Stimulated activated naive CD8-positive, alpha-beta T cell treated with anti-CD3 and anti-CD28 coated beads, Interleukin-15, Interleukin-2, amounts not matched to agents 100 ng/mL and 50 ng/mL, for 24 hours (primary cell): ENCODE results near the gene UQCRC1.

ENCODE experiments used
- H3K27ac Mint-ChIP-seq: one replicate; pipeline ENCODE4 v1.8.0; 2021; ENCODE audit warnings: mild to moderate bottlenecking, mixed read lengths
- H3K27me3 Mint-ChIP-seq: one replicate; pipeline ENCODE4 v1.8.0; 2021; ENCODE audit warnings: mixed read lengths
- H3K36me3 Mint-ChIP-seq: one replicate; pipeline ENCODE4 v1.8.0; 2021; ENCODE audit warnings: low read depth, mixed read lengths
- H3K4me1 Mint-ChIP-seq: one replicate; pipeline ENCODE4 v1.8.0; 2021; ENCODE audit warnings: low read depth, mixed read lengths
- H3K4me3 Mint-ChIP-seq: one replicate; pipeline ENCODE4 v1.8.0; 2021; ENCODE audit warnings: mild to moderate bottlenecking, mixed read lengths
- H3K9me3 Mint-ChIP-seq: one replicate; pipeline ENCODE4 v1.8.0; 2021; ENCODE audit warnings: mixed read lengths

The UQCRC1 gene

DNA sequence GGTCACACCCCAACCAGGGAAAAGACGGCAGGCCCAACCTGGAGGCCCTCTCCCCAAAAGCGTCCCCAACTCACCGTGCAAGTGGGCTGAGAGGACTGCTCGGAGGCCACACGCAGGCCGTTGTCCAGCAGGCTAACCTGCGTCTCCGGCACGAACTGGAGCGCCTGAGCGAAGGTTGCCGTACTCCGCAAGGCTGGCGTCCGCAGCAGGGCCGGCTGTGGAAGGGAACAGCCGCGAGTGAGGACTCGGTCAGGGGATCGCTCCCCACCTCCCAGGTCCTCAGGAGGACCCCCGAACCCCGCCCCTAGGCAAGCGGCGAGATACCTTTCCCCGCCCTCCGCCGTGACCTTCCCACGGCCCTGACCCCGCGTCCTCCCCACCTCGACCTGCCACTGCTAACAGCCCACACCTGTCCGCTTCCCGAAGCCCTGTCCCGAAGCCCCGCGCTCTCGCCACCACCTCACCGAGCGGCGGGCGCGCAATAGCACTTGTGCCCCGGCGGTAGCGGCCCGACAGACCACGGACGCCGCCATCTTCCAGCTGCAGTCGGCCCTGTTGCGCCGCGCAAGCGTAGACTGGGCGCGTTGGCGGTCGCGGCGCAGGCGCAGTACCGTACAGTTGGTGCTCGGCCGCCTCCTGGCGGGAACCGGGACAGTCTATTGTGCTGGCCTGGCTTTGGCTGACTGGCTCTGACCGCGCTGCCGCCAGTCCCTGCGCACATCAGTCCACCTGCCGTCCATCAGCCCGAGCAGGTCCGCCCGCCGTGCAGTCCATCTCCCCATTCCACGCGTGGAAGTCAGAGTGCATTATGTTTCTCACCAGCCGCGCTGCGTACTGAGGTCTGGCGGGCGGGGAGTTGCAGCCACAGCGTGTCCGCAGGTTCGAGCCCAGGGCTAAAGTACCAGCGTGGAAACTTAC lies at the start of gene UQCRC1:
UQCRC1 (minus strand) TSS at position 559 of the 918 bp plus-strand sequence; CDS start at position 533, 26 bp downstream.
- peaks cover 35% of the 10 kb centered on the region for H3K36me3 Mint-ChIP-seq
- H3K27me3 Mint-ChIP-seq, result no peaks in the 10 kb centered on the region
- no peaks in the 10 kb centered on the region for H3K9me3 Mint-ChIP-seq
- H3K27ac Mint-ChIP-seq, result peak within 1 kb of the TSS; percentile 96
- H3K4me3 Mint-ChIP-seq, result peak within 1 kb of the TSS; percentile 97
- peaks cover 27% of the 10 kb centered on the region for H3K4me1 Mint-ChIP-seq

GRCh38 chr3:48656841-48657281 lies 47.4 kb upstream of the UQCRC1 start:
- peak overlapping the region; percentile 77 for H3K4me3 Mint-ChIP-seq
- H3K27me3 Mint-ChIP-seq, result peaks cover 12% of the 10 kb centered on the region
- H3K36me3 Mint-ChIP-seq, result no peaks in the 10 kb centered on the region
- peak overlapping the region; percentile 83 for H3K27ac Mint-ChIP-seq
- no peaks in the 10 kb centered on the region for H3K9me3 Mint-ChIP-seq
- H3K4me1 Mint-ChIP-seq, result peaks cover 24% of the 10 kb centered on the region

- Mint-ChIP-seq H3K9me3 (no peaks in the 10 kb centered on the region), H3K4me1 (peaks cover 21% of the 10 kb centered on the region), H3K27me3 (peaks cover 12% of the 10 kb centered on the region), H3K27ac (peak overlapping the region; percentile 88), H3K36me3 (no peaks in the 10 kb centered on the region), H3K4me3 (peak overlapping the region; percentile 77)
Measured at GRCh38 chr3:48656061-48656840, 46.8 kb upstream of the UQCRC1 start.

GRCh38 chr3:48655606-48656005 lies 46.2 kb upstream of the UQCRC1 start:
- no peaks in the 10 kb centered on the region for H3K9me3 Mint-ChIP-seq
- H3K4me3 Mint-ChIP-seq, result peak overlapping the region; percentile 77
- peaks cover 21% of the 10 kb centered on the region for H3K4me1 Mint-ChIP-seq
- peak overlapping the region; percentile 88 for H3K27ac Mint-ChIP-seq
- H3K27me3 Mint-ChIP-seq, result peaks cover 8% of the 10 kb centered on the region
- H3K36me3 Mint-ChIP-seq, result no peaks in the 10 kb centered on the region

DNA sequence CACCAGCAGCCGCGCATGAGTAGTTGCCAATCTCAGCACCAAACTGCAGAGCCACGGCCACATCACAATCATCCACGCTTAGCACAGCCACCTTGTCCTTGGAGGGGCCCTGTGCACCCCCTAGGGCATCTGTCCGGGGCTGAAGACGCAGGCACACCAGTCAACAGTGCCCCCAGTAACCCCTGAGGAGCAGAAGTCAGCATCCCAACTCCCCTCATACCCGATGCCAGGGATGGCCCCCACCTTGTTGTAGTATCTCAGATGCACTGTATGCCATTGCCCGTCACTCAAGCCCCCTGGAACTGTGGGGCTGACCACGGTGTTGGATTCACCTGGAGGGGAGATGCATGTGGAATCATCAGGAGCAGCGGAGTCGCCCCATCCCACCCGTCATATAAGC lies 45.6 kb upstream of the UQCRC1 start:
- H3K27me3 Mint-ChIP-seq, result peaks cover 4% of the 10 kb centered on the region
- H3K9me3 Mint-ChIP-seq, result no peaks in the 10 kb centered on the region
- peaks cover 21% of the 10 kb centered on the region for H3K4me1 Mint-ChIP-seq

GRCh38 chr3:48652923-48653715 lies 43.7 kb upstream of the UQCRC1 start:
- H3K4me1 Mint-ChIP-seq, result peaks cover 21% of the 10 kb centered on the region
- H3K27ac Mint-ChIP-seq, result no peak overlapping the region
- H3K4me3 Mint-ChIP-seq, result no peak overlapping the region
- H3K9me3 Mint-ChIP-seq, result no peaks in the 10 kb centered on the region
- no peaks in the 10 kb centered on the region for H3K36me3 Mint-ChIP-seq
- H3K27me3 Mint-ChIP-seq, result no peaks in the 10 kb centered on the region

More for the DNA sequence above, 45.6 kb upstream of the UQCRC1 start:
- Mint-ChIP-seq H3K4me3 (peak overlapping the region; percentile 77), H3K27ac (peak overlapping the region; percentile 88), H3K36me3 (no peaks in the 10 kb centered on the region)

- Mint-ChIP-seq H3K9me3 (no peaks in the 10 kb centered on the region), H3K4me3 (no peak overlapping the region), H3K36me3 (no peaks in the 10 kb centered on the region), H3K4me1 (peaks cover 16% of the 10 kb centered on the region), H3K27ac (no peak overlapping the region), H3K27me3 (no peaks in the 10 kb centered on the region)
Measured at GRCh38 chr3:48651771-48652170, 42.3 kb upstream of the UQCRC1 start.

DNA sequence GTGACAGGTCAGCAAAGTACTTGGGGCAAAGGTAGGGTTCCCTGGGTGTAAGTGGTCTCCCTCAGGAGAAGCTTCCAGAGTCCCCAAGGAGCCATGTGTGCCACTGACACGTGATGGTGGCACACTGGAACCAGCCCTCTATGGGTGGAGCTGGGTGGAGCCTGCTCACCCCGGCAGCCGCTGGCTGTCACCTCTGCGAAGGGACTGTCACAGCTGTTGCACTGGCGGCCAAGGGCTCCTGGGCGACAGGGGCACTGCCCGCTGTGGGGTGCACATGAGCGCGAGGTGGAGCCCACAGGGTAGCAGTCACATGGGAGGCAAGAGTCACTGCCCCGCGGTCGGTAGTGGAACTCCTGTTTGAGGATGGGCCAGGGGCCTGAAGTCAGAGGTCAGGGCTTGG lies 41.3 kb upstream of the UQCRC1 start:
- no peak overlapping the region for H3K4me3 Mint-ChIP-seq
- peaks cover 10% of the 10 kb centered on the region for H3K4me1 Mint-ChIP-seq
- H3K36me3 Mint-ChIP-seq, result no peaks in the 10 kb centered on the region
- H3K27me3 Mint-ChIP-seq, result no peaks in the 10 kb centered on the region
- H3K9me3 Mint-ChIP-seq, result no peaks in the 10 kb centered on the region
- no peak overlapping the region for H3K27ac Mint-ChIP-seq

DNA sequence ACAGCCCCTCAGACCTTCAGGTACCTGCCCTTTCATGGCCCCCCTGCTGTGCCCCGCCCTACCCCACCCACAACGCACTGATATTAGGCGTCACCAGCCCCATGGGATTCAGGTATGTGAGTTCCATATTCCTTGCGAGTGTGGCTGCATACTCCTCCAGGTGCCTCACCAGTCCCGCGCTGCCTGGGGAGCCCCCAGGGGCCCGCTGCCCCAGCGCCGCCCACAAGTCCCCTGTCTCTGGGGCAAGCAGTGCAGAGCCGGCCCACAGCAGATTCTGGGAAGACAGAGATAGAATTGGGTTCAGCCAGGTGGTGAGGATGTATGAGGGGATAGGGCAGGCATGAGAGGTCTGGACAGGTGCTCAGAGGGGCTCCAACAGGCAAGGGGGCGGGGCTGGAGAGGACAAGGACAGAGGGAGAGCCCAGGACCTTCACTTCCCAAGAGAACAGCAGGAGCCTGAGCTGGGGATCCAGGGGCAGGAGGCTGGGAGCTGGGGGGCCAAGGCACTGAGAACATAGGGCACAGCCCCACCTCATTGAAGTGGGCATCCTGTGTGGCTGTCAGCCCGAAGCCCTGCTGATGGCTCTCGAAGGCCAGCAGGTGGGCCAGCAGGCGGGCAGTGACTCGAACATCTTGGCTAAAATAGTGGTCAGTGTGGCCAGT lies 38.9 kb upstream of the UQCRC1 start:
- Mint-ChIP-seq H3K36me3 (no peaks in the 10 kb centered on the region), H3K27me3 (no peaks in the 10 kb centered on the region), H3K9me3 (no peaks in the 10 kb centered on the region), H3K27ac (no peak overlapping the region), H3K4me1 (no peaks in the 10 kb centered on the region), H3K4me3 (no peak overlapping the region)

DNA sequence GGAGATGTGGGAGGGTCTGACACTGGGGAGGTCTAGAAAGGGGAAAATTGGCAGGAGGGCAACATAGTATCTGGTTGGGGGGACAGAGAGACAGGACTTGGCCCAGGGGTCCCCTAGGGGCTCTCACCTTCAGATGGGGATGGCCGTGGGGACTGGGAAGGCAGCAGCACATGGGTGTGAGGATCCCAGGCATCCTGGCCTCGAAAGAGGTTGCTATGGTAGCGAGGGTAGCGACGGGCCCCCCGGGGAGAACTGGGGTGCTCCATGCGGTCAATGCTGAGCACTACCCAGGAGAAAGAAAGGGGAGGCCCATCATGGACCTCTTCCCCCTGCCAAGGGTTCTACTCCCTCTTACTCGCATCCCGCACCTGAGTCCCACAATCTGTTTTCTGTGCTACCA lies 38.3 kb upstream of the UQCRC1 start:
- Mint-ChIP-seq H3K36me3 (no peaks in the 10 kb centered on the region), H3K9me3 (no peaks in the 10 kb centered on the region), H3K27me3 (no peaks in the 10 kb centered on the region), H3K4me3 (no peak overlapping the region), H3K4me1 (no peaks in the 10 kb centered on the region), H3K27ac (no peak overlapping the region)

DNA sequence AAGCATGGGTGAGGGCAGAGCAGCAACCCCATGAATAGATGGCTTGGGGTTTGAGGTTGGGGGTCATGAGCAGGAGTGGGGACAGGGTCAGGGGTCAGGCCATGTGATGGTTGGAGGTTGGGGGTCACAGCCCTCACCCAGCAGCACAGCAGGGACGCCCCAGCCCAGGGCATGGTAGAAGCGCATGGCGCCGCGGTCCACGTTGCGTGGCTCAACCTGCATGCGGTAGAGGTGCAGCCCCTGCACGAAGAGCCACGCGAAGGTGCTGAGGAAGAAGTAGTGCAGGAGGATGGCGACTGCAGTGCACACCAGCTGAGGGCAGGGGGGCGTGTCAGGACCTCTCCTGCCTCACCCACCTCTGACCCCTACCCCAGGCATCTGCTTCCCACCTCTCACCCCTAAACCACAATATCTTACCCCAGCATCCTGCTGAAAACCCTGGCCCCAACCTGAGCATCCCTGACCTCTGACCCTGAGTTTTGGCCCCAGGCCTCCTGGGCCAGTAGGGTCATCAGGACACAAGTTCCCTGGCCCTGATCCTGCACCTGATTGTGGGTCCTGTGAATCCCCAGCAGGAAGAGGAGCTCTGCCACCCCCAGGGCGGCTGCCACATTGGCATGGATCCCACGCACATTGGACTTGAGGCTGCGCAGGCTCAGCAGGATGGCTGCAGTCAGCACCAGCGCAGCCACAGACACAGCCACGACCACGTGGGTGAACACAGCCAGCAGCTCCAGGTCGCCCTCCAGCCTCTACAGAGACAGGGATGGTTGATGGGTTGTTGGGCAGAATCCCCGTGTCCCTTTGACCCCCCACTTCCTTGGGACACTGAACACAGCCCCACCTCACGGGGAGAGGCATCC lies 35.7 kb upstream of the UQCRC1 start:
- H3K36me3 Mint-ChIP-seq, result no peaks in the 10 kb centered on the region
- H3K27ac Mint-ChIP-seq, result no peak overlapping the region
- no peak overlapping the region for H3K4me3 Mint-ChIP-seq
- no peaks in the 10 kb centered on the region for H3K9me3 Mint-ChIP-seq
- H3K4me1 Mint-ChIP-seq, result no peaks in the 10 kb centered on the region
- no peaks in the 10 kb centered on the region for H3K27me3 Mint-ChIP-seq

DNA sequence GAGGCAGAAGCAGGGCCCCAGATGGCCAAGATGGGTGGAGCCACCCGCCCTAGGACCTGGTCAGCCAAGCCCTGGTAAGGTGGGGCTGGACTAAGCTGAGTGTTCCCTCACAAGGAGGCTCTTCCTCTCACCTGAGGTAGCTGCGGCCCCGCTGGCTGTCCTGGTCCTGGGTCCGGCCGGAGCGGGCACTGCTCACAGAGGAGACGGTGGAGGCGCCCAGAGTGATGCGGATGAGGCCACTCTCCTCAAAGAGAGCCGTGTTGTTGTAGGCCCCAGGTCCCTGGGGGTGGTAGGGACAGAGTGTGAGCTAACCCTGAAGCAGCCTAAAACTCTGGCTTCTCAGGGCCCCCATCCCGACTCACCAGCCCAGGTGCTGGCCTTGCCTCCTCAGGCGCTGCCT lies 33.2 kb upstream of the UQCRC1 start:
- no peak overlapping the region for H3K27ac Mint-ChIP-seq

GRCh38 chr3:48641396-48641795 lies 31.9 kb upstream of the UQCRC1 start:
- H3K27me3 Mint-ChIP-seq, result no peaks in the 10 kb centered on the region

More for the DNA sequence above, 33.2 kb upstream of the UQCRC1 start:
- H3K4me1 Mint-ChIP-seq, result no peaks in the 10 kb centered on the region
- no peaks in the 10 kb centered on the region for H3K9me3 Mint-ChIP-seq
- no peaks in the 10 kb centered on the region for H3K36me3 Mint-ChIP-seq
- H3K4me3 Mint-ChIP-seq, result no peak overlapping the region
- H3K27me3 Mint-ChIP-seq, result no peaks in the 10 kb centered on the region

More at GRCh38 chr3:48641396-48641795, 31.9 kb upstream of the UQCRC1 start:
- Mint-ChIP-seq H3K27ac (no peak overlapping the region), H3K36me3 (no peaks in the 10 kb centered on the region), H3K4me3 (no peak overlapping the region), H3K9me3 (no peaks in the 10 kb centered on the region), H3K4me1 (peaks cover 10% of the 10 kb centered on the region)
